ENCODE data around the gene IMMP2L. TPM values are rescaled to one million over a fixed set of nuclear protein-coding genes. Genes with fewer than 3 reads are reported as not detected.

IMMP2L gene
- total and polyA plus RNA-seq, 2 experiments from 2014 or later, result 10.1 to 10.4 TPM

GRCh38 chr7:110767550-110768110 lies 794.7 kb downstream of the IMMP2L start:
- H3K4me2 ChIP-seq (ENCODE audit: unreplicated experiment), result no peak overlapping the region
- H3K9me3 ChIP-seq (ENCODE audit: low read depth), result no peaks in the 10 kb centered on the region
- no peaks in the 10 kb centered on the region for H3K4me1 ChIP-seq (ENCODE audit: insufficient read depth)
- H3K27me3 ChIP-seq (replicated peaks; ENCODE audit: insufficient read depth), result no peaks in the 10 kb centered on the region
- no peak for DNase-seq
- H3K79me2 ChIP-seq (ENCODE audit: insufficient read depth), result no peaks in the 10 kb centered on the region
- H3K9me2 ChIP-seq (ENCODE audit: insufficient read depth), result no peaks in the 10 kb centered on the region
- H3K36me3 ChIP-seq (ENCODE audit: low read depth), result no peaks in the 10 kb centered on the region
- WGBS, 2 experiments (ENCODE audit: low coverage in 1 of 2, low lambda C conversion rate in 2 of 2, missing lambda C conversion rate in 2 of 2), result 73 to 75% methylated on average over 3 of the region's 3 CpGs
- no peak overlapping the region for H2AFZ ChIP-seq
- no peak overlapping the region for H3K9ac ChIP-seq
- no peaks in the 10 kb centered on the region for H3F3A ChIP-seq (ENCODE audit: insufficient read depth)
- in situ Hi-C loops (cut with MboI), result no loop called here
- no peaks in the 10 kb centered on the region for H4K20me1 ChIP-seq (ENCODE audit: insufficient read depth)
- no peak overlapping the region for H3K4me3 ChIP-seq
- no peak for TF ChIP-seq EZH2phosphoT487 (IDR thresholded peaks at IDR 0.05; ENCODE audit: insufficient read depth, low read depth)
- TF ChIP-seq EZH2 (IDR thresholded peaks at IDR 0.05; ENCODE audit: insufficient read depth, poor library complexity, severe bottlenecking), result no peak
- H3K27ac ChIP-seq, result no peak overlapping the region

DNA sequence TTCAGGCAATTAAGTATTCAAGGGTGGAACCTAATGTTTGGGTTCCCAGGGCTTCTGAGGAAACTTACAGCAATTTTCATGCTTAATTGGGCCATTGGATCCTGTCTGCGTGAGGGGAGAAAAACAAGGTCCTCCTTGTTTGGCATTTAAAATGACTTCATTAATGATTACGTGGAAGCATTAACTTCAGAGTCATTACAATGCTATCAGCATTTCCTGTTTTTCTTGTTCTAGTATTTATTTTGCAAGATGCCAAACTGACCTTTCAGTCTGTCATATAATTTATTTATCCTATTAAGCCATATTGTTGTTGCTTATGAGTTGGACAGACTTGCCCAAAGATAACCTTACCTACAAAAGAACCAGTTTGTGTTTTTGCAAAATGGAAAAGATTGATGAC lies 795.4 kb downstream of the IMMP2L start:
- TF ChIP-seq EZH2 (IDR thresholded peaks at IDR 0.05; ENCODE audit: insufficient read depth, poor library complexity, severe bottlenecking), result no peak
- no peak for TF ChIP-seq EZH2phosphoT487 (IDR thresholded peaks at IDR 0.05; ENCODE audit: insufficient read depth, low read depth)
- Histone ChIP-seq H3K36me3 (ENCODE audit: low read depth) (no peaks in the 10 kb centered on the region), H3K4me3 (no peak overlapping the region), H3K27me3 (replicated peaks; ENCODE audit: insufficient read depth) (no peaks in the 10 kb centered on the region), H3K79me2 (ENCODE audit: insufficient read depth) (no peaks in the 10 kb centered on the region), H3K9me2 (ENCODE audit: insufficient read depth) (no peaks in the 10 kb centered on the region), H3K4me1 (ENCODE audit: insufficient read depth) (no peaks in the 10 kb centered on the region), H3K27ac (no peak overlapping the region), H4K20me1 (ENCODE audit: insufficient read depth) (no peaks in the 10 kb centered on the region), H2AFZ (no peak overlapping the region), H3K9ac (no peak overlapping the region), H3F3A (ENCODE audit: insufficient read depth) (no peaks in the 10 kb centered on the region), H3K9me3 (ENCODE audit: low read depth) (no peaks in the 10 kb centered on the region), H3K4me2 (ENCODE audit: unreplicated experiment) (no peak overlapping the region)
- 80 to 88% methylated on average over 2 of the region's 2 CpGs for WGBS, 2 experiments (ENCODE audit: low coverage in 1 of 2, low lambda C conversion rate in 2 of 2, missing lambda C conversion rate in 2 of 2)
- no peak for DNase-seq
- in situ Hi-C loops (cut with MboI), result no loop called here

DNA sequence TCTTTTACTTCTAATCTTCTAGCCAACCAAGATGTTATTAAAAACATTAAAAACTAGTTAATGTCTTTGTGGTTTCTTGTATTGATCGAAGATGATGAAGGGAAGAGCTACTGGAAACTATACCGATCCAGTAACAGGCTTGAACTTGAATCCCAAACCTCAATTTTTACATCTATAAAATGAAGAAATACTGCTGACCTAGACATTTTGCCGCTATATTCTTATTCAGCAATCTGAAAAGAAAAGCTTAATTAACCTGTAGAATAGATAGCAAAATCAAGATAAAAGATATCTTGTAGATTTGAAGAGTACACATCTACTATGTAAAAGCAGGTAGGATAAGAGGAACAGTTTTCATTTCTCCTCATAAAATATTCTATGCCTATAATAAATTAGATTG lies 797.4 kb downstream of the IMMP2L start:
- in situ Hi-C loops (cut with MboI), result no loop called here
- H3K9me3 ChIP-seq (ENCODE audit: low read depth), result no peaks in the 10 kb centered on the region
- H3K36me3 ChIP-seq (ENCODE audit: low read depth), result no peaks in the 10 kb centered on the region
- 75 to 76% methylated on average over 3 of the region's 3 CpGs for WGBS, 2 experiments (ENCODE audit: low coverage in 1 of 2, low lambda C conversion rate in 2 of 2, missing lambda C conversion rate in 2 of 2)
- no peaks in the 10 kb centered on the region for H3K27me3 ChIP-seq (replicated peaks; ENCODE audit: insufficient read depth)
- H3K4me1 ChIP-seq (ENCODE audit: insufficient read depth), result no peaks in the 10 kb centered on the region
- H3F3A ChIP-seq (ENCODE audit: insufficient read depth), result no peaks in the 10 kb centered on the region
- H3K4me3 ChIP-seq, result no peak overlapping the region
- H2AFZ ChIP-seq, result no peak overlapping the region
- no peaks in the 10 kb centered on the region for H3K9me2 ChIP-seq (ENCODE audit: insufficient read depth)
- DNase-seq, result no peak
- no peak overlapping the region for H3K9ac ChIP-seq
- H3K27ac ChIP-seq, result no peak overlapping the region
- no peaks in the 10 kb centered on the region for H4K20me1 ChIP-seq (ENCODE audit: insufficient read depth)
- TF ChIP-seq EZH2 (IDR thresholded peaks at IDR 0.05; ENCODE audit: insufficient read depth, poor library complexity, severe bottlenecking) (no peak), EZH2phosphoT487 (IDR thresholded peaks at IDR 0.05; ENCODE audit: insufficient read depth, low read depth) (no peak)
- H3K79me2 ChIP-seq (ENCODE audit: insufficient read depth), result no peaks in the 10 kb centered on the region
- H3K4me2 ChIP-seq (ENCODE audit: unreplicated experiment), result no peak overlapping the region

- 86 to 93% methylated on average over 2 of the region's 2 CpGs for WGBS, 2 experiments (ENCODE audit: low coverage in 1 of 2, low lambda C conversion rate in 2 of 2, missing lambda C conversion rate in 2 of 2)
- DNase-seq, result no peak
- H3K27me3 ChIP-seq (replicated peaks; ENCODE audit: insufficient read depth), result no peaks in the 10 kb centered on the region
- H3K79me2 ChIP-seq (ENCODE audit: insufficient read depth), result no peaks in the 10 kb centered on the region
- H3K4me3 ChIP-seq, result no peak overlapping the region
- H3F3A ChIP-seq (ENCODE audit: insufficient read depth), result no peaks in the 10 kb centered on the region
- H3K36me3 ChIP-seq (ENCODE audit: low read depth), result no peaks in the 10 kb centered on the region
- H3K4me2 ChIP-seq (ENCODE audit: unreplicated experiment), result no peak overlapping the region
- no peak for TF ChIP-seq EZH2phosphoT487 (IDR thresholded peaks at IDR 0.05; ENCODE audit: insufficient read depth, low read depth)
- TF ChIP-seq EZH2 (IDR thresholded peaks at IDR 0.05; ENCODE audit: insufficient read depth, poor library complexity, severe bottlenecking), result no peak
- H4K20me1 ChIP-seq (ENCODE audit: insufficient read depth), result no peaks in the 10 kb centered on the region
- no peaks in the 10 kb centered on the region for H3K9me3 ChIP-seq (ENCODE audit: low read depth)
- no peak overlapping the region for H2AFZ ChIP-seq
- in situ Hi-C loops (cut with MboI), result no loop called here
- H3K4me1 ChIP-seq (ENCODE audit: insufficient read depth), result no peaks in the 10 kb centered on the region
- H3K9ac ChIP-seq, result no peak overlapping the region
- H3K9me2 ChIP-seq (ENCODE audit: insufficient read depth), result no peaks in the 10 kb centered on the region
- no peak overlapping the region for H3K27ac ChIP-seq
Measured at GRCh38 chr7:110762546-110763225, 799.6 kb downstream of the IMMP2L start.

Measured in GM23248 (cell line).